Subcutaneous adipose tissue (tissue), 4 donors: Measurements from ENCODE around the gene CDH16. TPM values are rescaled to one million over a fixed set of nuclear protein-coding genes. Genes with fewer than 3 reads are reported as not detected.

Experiments
- total RNA-seq, 4 donors: library from RNA; depleted of rRNA; stranded (reverse); fragments of >200 nt; gene quantifications; one replicate each; pipeline ENCODE4 v1.1.0, GENCODE V29; 2016
- TF ChIP-seq, protein P1 (sequence below): fragments of 450-650 bp; IDR thresholded peaks from one replicate; pipeline ENCODE4 v1.5.1; 2016; ENCODE audit warnings: low read depth, mild to moderate bottlenecking, control low read depth, antibody characterized with exemption, moderate library complexity

CDH16 gene, protein sequence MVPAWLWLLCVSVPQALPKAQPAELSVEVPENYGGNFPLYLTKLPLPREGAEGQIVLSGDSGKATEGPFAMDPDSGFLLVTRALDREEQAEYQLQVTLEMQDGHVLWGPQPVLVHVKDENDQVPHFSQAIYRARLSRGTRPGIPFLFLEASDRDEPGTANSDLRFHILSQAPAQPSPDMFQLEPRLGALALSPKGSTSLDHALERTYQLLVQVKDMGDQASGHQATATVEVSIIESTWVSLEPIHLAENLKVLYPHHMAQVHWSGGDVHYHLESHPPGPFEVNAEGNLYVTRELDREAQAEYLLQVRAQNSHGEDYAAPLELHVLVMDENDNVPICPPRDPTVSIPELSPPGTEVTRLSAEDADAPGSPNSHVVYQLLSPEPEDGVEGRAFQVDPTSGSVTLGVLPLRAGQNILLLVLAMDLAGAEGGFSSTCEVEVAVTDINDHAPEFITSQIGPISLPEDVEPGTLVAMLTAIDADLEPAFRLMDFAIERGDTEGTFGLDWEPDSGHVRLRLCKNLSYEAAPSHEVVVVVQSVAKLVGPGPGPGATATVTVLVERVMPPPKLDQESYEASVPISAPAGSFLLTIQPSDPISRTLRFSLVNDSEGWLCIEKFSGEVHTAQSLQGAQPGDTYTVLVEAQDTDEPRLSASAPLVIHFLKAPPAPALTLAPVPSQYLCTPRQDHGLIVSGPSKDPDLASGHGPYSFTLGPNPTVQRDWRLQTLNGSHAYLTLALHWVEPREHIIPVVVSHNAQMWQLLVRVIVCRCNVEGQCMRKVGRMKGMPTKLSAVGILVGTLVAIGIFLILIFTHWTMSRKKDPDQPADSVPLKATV
- total RNA-seq = not detected

DNA sequence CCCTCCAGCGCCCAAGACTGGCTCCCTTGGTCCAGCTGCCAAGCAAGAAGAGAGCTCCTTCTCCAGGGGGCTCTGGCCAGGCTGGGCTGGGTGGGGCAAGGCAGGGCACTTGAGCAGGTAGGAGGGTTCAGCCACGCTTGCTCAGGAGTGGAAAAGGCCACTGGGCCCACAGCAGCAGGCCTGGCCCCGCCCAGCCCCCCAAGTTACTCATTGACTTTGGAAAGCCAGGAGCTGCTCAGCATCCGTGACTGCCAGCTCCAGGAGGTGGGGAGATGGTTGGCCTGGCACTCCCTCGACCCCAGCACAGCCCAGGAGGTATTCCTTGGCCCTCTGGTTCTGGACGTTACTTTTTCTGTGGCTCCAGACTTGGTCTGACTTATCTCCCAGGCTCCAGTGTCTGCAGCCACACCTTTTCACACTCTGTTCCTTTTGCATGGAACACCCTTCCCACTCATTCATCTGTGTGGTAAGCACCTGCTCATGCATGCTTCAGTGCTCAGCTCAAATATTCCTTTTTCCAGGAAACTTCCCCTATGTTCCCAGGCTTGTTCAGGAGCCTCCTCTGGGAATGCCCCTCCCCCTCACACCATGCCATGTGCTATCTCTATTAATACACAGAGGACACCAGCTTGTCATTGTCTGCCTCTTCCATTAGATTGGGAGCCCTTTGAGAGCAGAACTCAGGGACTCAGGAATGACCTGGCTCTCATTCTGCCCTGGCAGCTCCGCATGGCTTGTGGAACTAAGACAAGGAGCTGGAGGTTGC lies at the start of gene CDH16:
TSS of gene CDH16 (minus strand) at position 83 of the 766 bp plus-strand sequence. CDS start 820 bp downstream, outside the sequence.
- TF ChIP-seq, protein P1, sequence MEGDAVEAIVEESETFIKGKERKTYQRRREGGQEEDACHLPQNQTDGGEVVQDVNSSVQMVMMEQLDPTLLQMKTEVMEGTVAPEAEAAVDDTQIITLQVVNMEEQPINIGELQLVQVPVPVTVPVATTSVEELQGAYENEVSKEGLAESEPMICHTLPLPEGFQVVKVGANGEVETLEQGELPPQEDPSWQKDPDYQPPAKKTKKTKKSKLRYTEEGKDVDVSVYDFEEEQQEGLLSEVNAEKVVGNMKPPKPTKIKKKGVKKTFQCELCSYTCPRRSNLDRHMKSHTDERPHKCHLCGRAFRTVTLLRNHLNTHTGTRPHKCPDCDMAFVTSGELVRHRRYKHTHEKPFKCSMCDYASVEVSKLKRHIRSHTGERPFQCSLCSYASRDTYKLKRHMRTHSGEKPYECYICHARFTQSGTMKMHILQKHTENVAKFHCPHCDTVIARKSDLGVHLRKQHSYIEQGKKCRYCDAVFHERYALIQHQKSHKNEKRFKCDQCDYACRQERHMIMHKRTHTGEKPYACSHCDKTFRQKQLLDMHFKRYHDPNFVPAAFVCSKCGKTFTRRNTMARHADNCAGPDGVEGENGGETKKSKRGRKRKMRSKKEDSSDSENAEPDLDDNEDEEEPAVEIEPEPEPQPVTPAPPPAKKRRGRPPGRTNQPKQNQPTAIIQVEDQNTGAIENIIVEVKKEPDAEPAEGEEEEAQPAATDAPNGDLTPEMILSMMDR = no peak

DNA sequence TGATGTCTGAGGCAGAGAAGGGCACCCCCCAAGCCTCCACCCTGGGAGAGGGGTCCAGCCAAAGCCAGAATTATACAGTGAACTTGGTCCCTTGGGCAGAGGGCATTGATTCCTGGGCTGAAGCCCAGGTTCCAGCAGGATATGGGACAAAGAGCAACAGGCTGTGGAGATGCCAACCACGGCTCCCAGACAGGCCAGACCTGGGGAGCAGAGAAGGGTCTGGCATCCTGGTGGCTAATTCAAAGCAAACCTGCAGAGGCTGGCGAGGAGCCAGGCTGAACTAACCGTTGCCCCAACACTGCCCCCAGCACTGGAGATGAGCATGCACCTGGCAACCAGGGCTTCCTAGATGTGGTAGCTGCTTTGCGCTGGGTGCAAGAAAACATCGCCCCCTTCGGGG lies 45.4 kb upstream of the CDH16 start:
- TF ChIP-seq, protein P1 = no peak

DNA sequence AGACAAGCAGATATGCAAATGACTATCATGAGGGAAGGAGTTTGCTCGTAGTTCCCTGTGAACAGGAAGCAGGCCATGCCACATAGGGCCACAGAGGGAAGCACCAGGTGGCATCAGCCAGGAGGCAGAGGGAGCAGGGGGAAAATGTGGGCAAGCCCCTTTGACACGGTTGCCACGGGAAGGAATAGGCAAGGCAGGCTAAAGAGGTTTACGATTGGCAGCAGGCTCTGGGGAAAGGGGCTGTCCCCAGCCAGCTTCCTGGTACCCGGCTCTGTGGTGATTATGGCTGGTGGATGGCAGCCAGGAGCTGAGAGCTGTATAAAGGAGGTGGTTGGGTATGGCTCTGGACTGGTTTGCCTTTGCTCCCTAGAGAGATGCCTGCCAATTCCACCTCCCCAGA lies 43.2 kb upstream of the CDH16 start:
- TF ChIP-seq, protein P1 = no peak

DNA sequence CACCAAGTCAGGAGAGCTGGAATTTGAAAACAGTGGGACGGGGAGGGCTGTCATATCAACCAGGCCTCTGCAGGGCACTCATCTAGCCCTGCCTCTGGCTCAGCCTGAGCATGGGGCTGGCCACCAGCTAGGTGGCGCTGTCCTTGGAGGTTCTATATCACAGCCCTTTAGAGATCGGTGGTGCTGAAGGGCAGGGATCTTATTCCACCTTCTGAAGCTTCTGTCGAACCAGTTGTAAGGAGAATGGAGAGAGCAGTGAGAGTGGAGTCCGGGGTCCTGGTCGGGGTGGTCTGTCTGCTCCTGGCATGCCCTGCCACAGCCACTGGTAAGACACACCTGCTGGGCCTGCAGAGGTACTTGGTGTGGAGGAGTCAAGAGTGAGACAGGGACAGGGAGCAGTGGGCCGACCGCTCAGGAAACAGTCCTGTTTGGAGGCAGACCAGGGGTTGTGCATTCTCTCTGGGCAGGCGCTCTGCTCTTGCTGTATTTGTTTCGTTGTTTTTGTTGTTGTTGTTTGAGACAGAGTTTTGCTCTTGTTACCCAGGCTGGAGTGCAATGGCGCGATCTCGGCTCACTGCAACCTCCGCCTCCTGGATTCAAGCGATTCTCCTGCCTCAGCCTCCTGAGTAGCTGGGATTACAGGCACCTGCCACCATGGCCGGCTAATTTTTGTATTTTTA lies 42.5 kb upstream of the CDH16 start, which contains the start of gene CES3:
TSS of gene CES3 (plus strand) at position 202 of the 680 bp plus-strand sequence. CDS start at position 244, 42 bp downstream.
- TF ChIP-seq, protein P1 = no peak

DNA sequence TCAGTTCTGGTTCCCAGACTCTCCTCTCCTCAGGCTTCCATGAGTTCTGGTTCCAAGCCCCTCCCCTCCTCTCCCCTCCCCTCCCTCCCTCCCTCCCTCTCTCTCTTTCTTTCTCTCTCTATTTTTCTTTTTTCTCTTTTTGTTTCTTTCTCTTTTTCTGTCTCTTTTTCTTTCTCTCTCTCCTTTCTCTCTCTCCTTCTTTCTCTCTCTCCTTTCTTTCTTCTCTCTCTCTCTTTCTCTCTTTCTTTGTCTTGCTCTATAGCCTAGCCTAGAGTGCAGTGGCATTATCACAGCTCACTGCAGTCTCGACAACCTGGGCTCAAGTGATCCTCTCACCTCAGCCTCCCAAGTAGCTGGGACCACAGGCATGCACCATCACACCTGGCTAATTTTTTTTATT lies 41.6 kb upstream of the CDH16 start:
- TF ChIP-seq, protein P1 = no peak

DNA sequence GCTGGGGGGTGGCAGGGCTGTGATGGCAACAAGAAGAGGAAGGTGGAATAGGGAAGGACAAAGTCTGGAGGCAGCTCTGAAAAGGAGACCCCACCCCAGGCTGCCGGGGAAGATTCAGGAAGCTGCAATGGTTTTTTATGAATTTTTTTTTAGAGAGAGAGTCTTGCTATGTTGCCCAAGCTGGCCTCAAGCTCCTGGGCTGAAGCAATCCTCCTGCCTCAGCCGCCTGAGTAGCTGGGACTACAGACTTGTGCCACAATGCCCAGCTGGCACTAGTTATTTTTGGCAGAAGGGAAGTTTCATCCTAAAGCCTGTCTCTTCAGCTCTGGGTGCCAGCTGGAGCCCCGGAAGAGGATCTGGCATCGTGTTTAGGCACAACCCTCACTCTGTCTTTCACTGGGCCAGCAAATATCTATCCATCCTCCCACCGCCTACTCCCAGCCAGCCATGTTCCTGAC lies 41.0 kb upstream of the CDH16 start:
- TF ChIP-seq, protein P1 = no peak
